GM12801 (cell line): Measurements from ENCODE around the gene ATP8A2.

ENCODE experiments used
- TF ChIP-seq, protein P1 (sequence below): IDR thresholded peaks from one replicate; pipeline ENCODE4 v1.5.1; 2011; ENCODE audit warnings: control low read depth; ENCODE audit not compliant: insufficient read length; ENCODE audit errors: extremely low read depth

ATP8A2 gene

DNA sequence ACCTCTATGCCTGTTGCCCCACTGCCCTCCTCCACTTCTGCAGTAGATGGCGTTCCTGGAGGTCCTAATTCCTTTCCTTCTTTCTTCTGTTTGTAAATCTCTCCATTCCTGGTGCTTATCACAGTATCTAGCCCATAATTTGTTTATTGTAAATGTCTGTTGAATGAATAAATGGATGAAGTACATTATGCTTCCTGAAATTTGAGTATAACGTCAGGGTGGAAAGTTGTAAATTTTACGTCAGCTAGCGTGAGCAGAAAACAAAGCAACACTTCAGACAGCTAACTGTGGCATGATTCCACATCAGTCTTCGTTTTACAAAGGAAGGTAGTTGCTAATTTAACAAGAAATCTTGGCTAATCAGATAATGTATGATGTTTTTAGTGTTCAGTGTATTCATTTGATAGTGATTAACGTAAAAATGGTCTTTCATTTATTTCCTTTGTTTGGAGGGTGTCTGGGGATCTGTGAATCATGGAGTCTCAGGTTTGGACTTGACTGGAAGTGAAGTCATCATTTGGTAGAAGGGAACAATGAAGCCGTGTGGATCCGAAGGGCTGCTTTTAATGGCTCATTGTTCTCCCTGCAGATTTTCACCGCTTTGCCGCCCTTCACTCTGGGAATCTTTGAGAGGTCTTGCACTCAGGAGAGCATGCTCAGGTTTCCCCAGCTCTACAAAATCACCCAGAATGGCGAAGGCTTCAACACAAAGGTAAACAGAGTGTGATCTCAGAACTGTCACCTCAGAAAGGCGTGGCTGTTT, 465.0 kb downstream of the ATP8A2 start:
- TF ChIP-seq, protein P1, sequence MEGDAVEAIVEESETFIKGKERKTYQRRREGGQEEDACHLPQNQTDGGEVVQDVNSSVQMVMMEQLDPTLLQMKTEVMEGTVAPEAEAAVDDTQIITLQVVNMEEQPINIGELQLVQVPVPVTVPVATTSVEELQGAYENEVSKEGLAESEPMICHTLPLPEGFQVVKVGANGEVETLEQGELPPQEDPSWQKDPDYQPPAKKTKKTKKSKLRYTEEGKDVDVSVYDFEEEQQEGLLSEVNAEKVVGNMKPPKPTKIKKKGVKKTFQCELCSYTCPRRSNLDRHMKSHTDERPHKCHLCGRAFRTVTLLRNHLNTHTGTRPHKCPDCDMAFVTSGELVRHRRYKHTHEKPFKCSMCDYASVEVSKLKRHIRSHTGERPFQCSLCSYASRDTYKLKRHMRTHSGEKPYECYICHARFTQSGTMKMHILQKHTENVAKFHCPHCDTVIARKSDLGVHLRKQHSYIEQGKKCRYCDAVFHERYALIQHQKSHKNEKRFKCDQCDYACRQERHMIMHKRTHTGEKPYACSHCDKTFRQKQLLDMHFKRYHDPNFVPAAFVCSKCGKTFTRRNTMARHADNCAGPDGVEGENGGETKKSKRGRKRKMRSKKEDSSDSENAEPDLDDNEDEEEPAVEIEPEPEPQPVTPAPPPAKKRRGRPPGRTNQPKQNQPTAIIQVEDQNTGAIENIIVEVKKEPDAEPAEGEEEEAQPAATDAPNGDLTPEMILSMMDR, result no peak

DNA sequence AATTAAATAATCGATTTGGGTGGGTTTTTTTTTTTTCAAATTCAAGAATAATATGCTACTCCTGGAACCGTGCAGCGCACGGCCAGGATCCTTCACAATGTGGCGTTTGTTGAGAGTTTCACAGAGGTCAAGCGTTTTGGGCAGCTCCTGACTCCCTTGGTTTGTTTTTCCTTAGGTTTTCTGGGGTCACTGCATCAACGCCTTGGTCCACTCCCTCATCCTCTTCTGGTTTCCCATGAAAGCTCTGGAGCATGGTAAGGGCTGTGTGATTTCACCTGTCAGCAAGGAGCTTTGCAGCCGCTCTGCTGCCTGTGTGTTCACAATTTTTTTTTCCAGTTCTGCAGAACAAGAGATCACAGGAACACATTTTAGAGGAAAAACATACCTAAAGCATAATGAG, 467.6 kb downstream of the ATP8A2 start:
- TF ChIP-seq, protein P1, result no peak

DNA sequence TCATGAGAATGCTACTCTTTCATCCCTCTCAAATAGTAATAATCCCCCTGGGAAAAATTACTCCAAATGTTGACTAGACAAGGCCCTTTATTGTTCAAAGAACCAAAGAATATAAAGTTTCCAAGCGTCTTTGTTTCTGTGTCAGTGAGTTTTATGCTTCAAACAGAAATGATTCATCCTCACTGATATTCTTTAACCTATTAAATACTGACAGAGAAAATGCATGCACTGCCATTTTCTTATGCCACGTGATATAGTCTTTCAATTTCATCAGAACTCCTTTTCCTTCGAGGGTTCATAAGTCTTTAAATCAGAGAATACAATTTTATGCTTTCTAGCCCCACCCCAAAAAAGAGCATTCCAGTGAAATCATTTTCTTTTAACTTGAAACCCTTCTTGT, 468.5 kb downstream of the ATP8A2 start:
- TF ChIP-seq, protein P1, result no peak

DNA sequence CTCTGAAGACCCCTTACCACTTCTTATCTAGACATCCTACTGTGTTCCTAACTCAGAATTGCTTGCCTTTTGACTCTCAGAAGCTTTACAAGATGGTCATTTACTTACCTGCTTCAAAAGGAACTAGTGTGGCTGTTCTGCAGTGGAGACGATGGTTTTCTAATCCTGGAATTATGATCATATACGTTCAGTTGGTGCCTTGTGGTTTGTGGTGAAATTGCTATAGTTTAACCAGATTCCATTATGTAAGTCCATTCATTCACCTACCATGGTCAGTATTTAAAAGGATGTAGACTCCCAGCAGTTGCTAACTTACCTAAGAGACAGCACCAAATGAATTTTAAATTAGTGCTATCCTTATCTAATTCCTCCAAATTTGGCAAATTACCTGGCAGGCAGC, 469.2 kb downstream of the ATP8A2 start:
- TF ChIP-seq, protein P1, result no peak

DNA sequence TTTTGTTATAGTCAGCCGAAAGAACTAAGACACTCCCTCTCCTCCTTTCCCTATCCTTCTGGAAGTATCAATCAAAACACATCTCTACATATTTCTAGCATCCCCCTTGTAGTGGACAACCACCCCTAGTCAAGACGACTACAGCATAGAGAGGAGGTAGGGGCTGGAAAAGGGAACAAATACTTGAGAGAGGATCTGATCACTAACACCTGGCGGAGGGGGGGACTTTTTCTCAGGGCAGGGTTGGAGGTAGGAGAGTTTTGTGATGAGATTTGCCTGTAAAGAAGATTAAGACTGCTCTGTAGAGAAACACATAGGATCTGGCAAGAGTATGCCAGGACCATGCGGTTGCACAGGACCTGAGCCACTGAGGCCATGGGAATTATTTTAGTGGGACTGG, 471.9 kb downstream of the ATP8A2 start:
- TF ChIP-seq, protein P1, result no peak

DNA sequence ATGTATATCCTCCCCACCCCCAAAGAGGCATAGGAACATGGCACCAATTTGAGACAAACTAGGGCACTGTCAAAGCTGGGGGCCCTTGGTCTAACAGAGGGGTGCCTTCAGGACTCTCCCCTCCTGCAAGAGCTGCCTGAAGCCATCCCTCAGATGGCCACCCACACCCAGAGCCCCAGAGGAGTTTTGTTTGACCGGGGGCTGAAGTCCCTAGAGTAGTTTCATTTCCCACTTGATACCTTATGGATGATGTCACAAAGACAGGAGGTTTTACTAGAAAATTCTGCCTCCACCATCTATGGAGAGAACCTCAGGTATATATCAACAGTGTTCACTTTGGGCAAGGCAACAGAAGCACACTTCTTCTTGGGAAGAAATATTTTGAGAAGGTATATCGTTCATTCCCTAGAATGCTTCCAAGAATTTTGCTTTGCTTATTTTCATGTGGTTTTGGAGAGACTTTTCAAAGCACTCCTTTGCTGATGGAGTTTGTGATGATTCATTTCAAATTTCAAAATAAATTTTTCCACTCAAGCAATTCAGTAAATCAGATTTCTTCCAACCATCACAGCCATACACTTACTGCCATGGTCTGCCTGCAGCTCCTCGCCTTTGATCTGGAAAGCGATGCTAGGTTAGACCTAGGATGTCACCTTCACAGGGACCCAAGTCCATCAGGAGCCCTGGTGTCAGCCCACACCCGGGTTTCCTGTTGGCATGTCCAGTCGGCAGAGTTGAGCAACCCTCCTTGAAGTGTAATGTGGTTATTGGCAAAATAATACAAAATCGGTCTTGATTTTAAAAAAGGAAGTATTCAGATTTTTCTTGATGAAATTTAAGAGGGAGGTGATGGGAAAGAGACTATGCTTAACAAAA, 473.0 kb downstream of the ATP8A2 start:
- TF ChIP-seq, protein P1, result no peak

DNA sequence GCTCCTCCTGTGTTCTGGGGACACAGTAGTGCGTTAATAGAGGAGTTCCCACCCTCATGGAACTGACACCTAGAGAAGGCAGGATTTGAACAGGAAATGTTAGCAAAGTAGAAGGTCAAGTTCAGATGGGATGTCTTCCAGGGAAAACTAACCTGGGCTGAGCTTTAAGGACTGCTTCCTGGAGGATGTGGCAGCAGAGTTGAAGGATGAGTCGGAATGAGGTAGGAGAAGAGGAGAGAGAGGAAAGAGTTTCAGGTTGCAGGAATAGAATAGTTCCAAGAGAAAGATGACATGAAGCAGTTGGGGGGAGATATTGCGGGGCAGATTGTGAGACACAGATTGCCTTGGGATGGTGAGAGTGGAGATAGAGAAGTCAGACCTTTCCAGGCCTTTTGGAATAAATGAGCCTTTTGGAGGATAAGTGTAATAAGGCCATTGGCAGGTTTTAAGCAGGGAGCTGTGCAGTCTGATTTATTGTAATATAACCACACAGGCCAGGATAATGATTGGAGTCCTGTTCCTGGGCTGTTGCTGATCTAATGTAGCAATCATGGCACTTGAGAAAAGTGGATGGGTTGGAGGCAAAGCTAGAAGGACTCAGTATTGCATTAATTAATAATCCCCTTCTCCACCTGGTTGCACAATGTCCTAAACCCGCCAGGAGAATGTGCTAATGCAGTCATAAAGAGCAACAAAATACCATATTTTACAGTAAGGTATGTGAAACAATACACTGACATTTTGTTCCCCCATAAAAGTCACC, 474.6 kb downstream of the ATP8A2 start:
- TF ChIP-seq, protein P1, result no peak
